SK-N-MC (cell line): ENCODE data around the gene GABBR2.
"Not testable (repeated sequence)": the region's sequence is repeated elsewhere in the genome, so short reads cannot be mapped to it uniquely, and the experiment has no call there.

ENCODE experiments used
- DNase-seq: peaks from one replicate; pipeline ENCODE4 v3.0.0-alpha.2; 2011; ENCODE audit warnings: low read depth, low spot score
- H3K27ac ChIP-seq: fragments of 200-600 bp; sonication (generic); 2 replicates; pipeline ENCODE4 v1.5.1; 2016; ENCODE audit warnings: mixed run types
- H3K36me3 ChIP-seq: fragments of 200-600 bp; sonication (generic); 2 replicates; pipeline ENCODE4 v1.6.1; 2017; ENCODE audit warnings: antibody characterized with exemption, low read length, mixed read lengths; ENCODE audit not compliant: insufficient read depth
- H3K4me3 ChIP-seq: fragments of 200-600 bp; sonication (generic); 2 replicates; pipeline ENCODE4 v1.5.1; 2016
- H3K9ac ChIP-seq: fragments of 200-600 bp; sonication (generic); 2 replicates; pipeline ENCODE4 v1.8.0; 2017; ENCODE audit warnings: mixed run types, mixed read lengths; ENCODE audit not compliant: insufficient read length
- H3K9me3 ChIP-seq: fragments of 200-600 bp; sonication (generic); 2 replicates; pipeline ENCODE4 v1.6.1; 2017; ENCODE audit warnings: low read depth, mild to moderate bottlenecking, antibody characterized with exemption, low read length, moderate library complexity, mixed read lengths
- EZH2 ChIP-seq: fragments of 200-600 bp; sonication (generic); IDR thresholded peaks from one replicate; pipeline ENCODE4 v1.6.1; 2017; ENCODE audit warnings: antibody characterized with exemption
- FOXP2 ChIP-seq: optimal IDR thresholded peaks from 2 replicates; pipeline ENCODE3; 2011; ENCODE audit warnings: mild to moderate bottlenecking, moderate library complexity; ENCODE audit not compliant: insufficient read depth; ENCODE audit errors: extremely low read length, control extremely low read depth
- POLR2AphosphoS5 ChIP-seq: IDR thresholded peaks from 2 replicates; pipeline ENCODE4 v1.6.1; 2012; ENCODE audit warnings: mild to moderate bottlenecking, low read depth, low read length, borderline replicate concordance

Gene GABBR2

GRCh38 chr9:98594546-98595160, 114.1 kb downstream of the GABBR2 start:
- H3K9me3 ChIP-seq = no peaks in the 10 kb centered on the region
- no peak for TF ChIP-seq FOXP2
- no peak for TF ChIP-seq POLR2AphosphoS5
- TF ChIP-seq EZH2 = no peak
- DNase-seq = no peak
- no peak overlapping the region for H3K9ac ChIP-seq
- H3K36me3 ChIP-seq = no peaks in the 10 kb centered on the region
- no peak overlapping the region for H3K27ac ChIP-seq
- no peak overlapping the region for H3K4me3 ChIP-seq

- TF ChIP-seq POLR2AphosphoS5 (no peak), EZH2 (no peak), FOXP2 (no peak)
- no peak overlapping the region for H3K27ac ChIP-seq
- no peak overlapping the region for H3K9ac ChIP-seq
- no peak for DNase-seq
- no peak overlapping the region for H3K4me3 ChIP-seq
- H3K36me3 ChIP-seq = no peaks in the 10 kb centered on the region
- no peaks in the 10 kb centered on the region for H3K9me3 ChIP-seq
Measured at GRCh38 chr9:98593354-98594253, 115.1 kb downstream of the GABBR2 start.

- H3K36me3 ChIP-seq = no peaks in the 10 kb centered on the region
- H3K4me3 ChIP-seq = no peak overlapping the region
- DNase-seq = no peak
- no peaks in the 10 kb centered on the region for H3K9me3 ChIP-seq
- H3K27ac ChIP-seq = no peak overlapping the region
- H3K9ac ChIP-seq = no peak overlapping the region
- no peak for TF ChIP-seq EZH2
- no peak for TF ChIP-seq FOXP2
- no peak for TF ChIP-seq POLR2AphosphoS5
Measured at GRCh38 chr9:98591696-98592095, 117.0 kb downstream of the GABBR2 start.

- no peak overlapping the region for H3K9ac ChIP-seq
- H3K4me3 ChIP-seq = no peak overlapping the region
- no peak for TF ChIP-seq POLR2AphosphoS5
- no peak for TF ChIP-seq EZH2
- TF ChIP-seq FOXP2 = no peak
- DNase-seq = no peak
- no peaks in the 10 kb centered on the region for H3K9me3 ChIP-seq
- no peaks in the 10 kb centered on the region for H3K36me3 ChIP-seq
- H3K27ac ChIP-seq = no peak overlapping the region
Measured at GRCh38 chr9:98590101-98590500, 118.6 kb downstream of the GABBR2 start.

DNA sequence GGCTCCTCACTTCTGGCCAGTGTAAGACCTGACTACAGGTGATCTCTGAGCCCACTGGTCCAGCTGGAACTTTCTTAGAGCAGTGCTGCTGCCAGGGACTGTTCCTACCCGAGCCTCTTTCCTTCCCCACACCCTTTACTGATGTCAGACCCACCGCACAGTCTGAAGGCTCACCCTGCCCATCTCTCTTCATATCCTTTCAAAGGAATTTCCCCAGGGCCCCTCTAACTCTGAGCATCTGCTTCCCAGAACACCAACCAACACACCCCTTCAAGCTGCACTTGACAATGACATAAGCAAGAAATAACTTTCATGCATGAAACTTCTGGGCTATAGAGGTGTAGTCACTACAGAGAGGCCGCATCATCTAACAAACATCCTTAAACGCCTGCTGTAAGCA, 119.6 kb downstream of the GABBR2 start:
- TF ChIP-seq POLR2AphosphoS5 (no peak), FOXP2 (no peak), EZH2 (no peak)
- Histone ChIP-seq H3K36me3 (no peaks in the 10 kb centered on the region), H3K4me3 (no peak overlapping the region), H3K27ac (no peak overlapping the region), H3K9ac (no peak overlapping the region), H3K9me3 (no peaks in the 10 kb centered on the region)
- no peak for DNase-seq

DNA sequence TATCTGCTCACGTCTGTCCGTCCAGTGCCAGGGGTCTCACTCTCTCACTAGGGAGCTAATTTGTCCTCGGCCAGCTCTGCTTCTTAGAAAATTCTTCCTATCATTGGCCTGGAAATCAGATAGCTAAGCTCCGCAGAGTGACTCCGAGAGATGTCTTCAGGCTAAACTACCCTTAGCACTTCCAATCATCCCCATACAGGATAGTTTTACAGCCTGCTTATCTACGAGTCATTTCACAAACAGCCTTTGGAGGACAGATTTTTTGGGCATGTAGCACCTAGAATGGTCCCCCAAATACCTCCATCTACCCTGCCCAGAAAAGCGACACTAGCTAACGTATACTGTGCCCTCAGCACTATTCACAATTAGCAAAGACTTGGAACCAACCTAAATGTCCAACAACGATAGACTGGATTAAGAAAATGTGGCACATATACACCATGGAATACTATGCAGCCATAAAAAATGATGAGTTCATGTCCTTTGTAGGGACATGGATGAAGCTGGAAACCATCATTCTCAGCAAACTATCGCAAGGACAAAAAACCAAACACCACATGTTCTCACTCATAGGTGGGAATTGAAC, 123.8 kb downstream of the GABBR2 start:
- DNase-seq, H3K4me3 ChIP-seq: not testable (repeated sequence)

GRCh38 chr9:98584059-98584458, 124.7 kb downstream of the GABBR2 start:
- H3K4me3 ChIP-seq = no peak overlapping the region
- DNase-seq = no peak
- no peaks in the 10 kb centered on the region for H3K9me3 ChIP-seq
- H3K36me3 ChIP-seq = no peaks in the 10 kb centered on the region
- H3K9ac ChIP-seq = no peak overlapping the region
- no peak overlapping the region for H3K27ac ChIP-seq
- no peak for TF ChIP-seq FOXP2

More for the DNA sequence above, 123.8 kb downstream of the GABBR2 start:
- H3K36me3 ChIP-seq, H3K9ac ChIP-seq, H3K27ac ChIP-seq, H3K9me3 ChIP-seq: not testable (repeated sequence)

DNA sequence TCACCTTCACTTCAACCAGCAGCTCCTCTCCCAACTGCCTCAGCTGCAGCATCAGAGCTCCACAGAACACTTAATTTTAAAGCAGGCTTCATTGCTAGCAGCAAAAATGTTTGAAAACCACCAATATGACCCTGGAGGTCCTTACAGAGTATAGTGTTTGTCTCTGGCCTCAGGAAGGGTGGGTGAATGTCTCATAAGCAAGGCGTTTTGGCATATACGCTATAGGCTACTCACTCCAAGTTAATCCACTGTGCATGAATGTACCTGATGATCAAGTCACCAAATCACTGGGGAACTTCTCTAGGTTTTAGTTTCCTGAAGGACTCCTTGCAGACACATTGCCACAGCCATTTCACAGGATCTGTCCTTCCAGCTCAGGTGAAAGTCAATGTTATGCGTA, 125.3 kb downstream of the GABBR2 start:
- H3K27ac ChIP-seq = no peak overlapping the region
- no peak overlapping the region for H3K4me3 ChIP-seq
- H3K36me3 ChIP-seq = no peaks in the 10 kb centered on the region
- TF ChIP-seq EZH2 = no peak
- no peak for TF ChIP-seq POLR2AphosphoS5
- TF ChIP-seq FOXP2 = no peak
- no peak overlapping the region for H3K9ac ChIP-seq
- no peak for DNase-seq
- no peaks in the 10 kb centered on the region for H3K9me3 ChIP-seq
